Measurements from ENCODE around the gene KMT2E. TPM values are rescaled to one million over a fixed set of nuclear protein-coding genes. Genes with fewer than 3 reads are reported as not detected.
A peak's percentile ranks its signal among the peaks of the same experiment; 100 is the strongest.
"Not testable (repeated sequence)": the region's sequence is repeated elsewhere in the genome, so short reads cannot be mapped to it uniquely, and the experiment has no call there.

The KMT2E gene
- total and polyA plus RNA-seq, 2 experiments from 2014 or later, result 78.4 to 131 TPM

DNA sequence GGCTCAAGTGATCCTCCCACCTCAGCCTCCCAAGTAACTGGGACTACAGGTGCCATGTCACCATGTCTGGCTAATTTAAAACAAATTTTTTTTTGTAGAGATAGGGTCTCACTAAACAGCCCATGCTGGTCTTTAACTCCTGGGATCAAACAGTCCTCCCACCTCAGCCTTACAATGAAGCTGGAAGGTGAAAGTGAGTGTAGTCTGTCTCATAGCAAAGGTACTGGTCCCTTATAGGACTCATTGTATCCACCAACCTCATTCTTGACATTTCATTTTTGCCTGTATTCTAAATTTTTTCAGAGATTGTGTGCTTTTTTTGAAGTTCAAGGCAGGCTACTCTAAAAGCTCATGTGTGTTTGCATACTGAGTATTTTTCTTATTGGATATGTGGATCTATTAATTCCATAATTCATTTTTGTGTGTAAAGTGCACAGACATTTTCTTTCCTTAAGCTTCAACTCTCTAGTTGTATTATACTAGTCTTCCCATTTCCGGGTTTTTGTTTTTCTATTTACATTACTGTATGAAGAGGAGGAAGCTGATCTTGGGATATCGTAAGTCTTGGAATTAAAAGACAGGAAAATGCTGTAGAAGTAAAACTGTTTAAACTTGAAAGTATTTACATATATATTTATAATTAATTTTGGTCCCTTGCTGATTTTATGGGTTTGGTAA lies 13.3 kb downstream of the KMT2E start:
- no peak for DNase-seq (ENCODE audit: low read depth in 1 of 2, low spot score in 1 of 2)
- Histone ChIP-seq H3K9me3 (ENCODE audit: low read depth) (no peaks in the 10 kb centered on the region), H3K4me3 (no peak overlapping the region), H3K4me1 (ENCODE audit: low read depth) (peaks cover 26% of the 10 kb centered on the region), H3K36me3 (no peaks in the 10 kb centered on the region), H3K27me3 (no peaks in the 10 kb centered on the region), H3K27ac (no peak overlapping the region)
- TF ChIP-seq, protein P1, sequence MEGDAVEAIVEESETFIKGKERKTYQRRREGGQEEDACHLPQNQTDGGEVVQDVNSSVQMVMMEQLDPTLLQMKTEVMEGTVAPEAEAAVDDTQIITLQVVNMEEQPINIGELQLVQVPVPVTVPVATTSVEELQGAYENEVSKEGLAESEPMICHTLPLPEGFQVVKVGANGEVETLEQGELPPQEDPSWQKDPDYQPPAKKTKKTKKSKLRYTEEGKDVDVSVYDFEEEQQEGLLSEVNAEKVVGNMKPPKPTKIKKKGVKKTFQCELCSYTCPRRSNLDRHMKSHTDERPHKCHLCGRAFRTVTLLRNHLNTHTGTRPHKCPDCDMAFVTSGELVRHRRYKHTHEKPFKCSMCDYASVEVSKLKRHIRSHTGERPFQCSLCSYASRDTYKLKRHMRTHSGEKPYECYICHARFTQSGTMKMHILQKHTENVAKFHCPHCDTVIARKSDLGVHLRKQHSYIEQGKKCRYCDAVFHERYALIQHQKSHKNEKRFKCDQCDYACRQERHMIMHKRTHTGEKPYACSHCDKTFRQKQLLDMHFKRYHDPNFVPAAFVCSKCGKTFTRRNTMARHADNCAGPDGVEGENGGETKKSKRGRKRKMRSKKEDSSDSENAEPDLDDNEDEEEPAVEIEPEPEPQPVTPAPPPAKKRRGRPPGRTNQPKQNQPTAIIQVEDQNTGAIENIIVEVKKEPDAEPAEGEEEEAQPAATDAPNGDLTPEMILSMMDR (IDR thresholded peaks at IDR 0.05; ENCODE audit: low read depth, low read length), result no peak

DNA sequence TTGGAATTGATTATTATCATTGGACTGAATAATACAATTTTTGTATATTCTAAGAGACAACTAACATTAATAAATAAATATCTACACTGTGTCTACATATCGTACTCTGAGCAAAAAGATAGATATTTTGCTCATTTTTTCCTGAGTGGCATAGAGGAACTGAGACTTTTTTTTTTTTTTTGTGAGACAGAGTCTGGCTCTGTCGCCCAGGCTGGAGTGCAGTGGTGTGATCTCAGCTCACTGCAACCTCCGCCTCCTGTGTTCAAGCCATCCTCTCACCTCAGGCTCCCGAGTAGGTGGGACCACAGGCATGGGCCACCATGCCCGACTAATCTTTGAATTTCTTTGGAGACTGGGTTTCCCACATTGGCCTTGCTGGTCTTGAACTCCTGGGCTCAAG lies 14.0 kb downstream of the KMT2E start:
- H3K4me1 ChIP-seq (ENCODE audit: low read depth), result peaks cover 26% of the 10 kb centered on the region
- TF ChIP-seq, protein P1 (IDR thresholded peaks at IDR 0.05; ENCODE audit: low read depth, low read length), result no peak

DNA sequence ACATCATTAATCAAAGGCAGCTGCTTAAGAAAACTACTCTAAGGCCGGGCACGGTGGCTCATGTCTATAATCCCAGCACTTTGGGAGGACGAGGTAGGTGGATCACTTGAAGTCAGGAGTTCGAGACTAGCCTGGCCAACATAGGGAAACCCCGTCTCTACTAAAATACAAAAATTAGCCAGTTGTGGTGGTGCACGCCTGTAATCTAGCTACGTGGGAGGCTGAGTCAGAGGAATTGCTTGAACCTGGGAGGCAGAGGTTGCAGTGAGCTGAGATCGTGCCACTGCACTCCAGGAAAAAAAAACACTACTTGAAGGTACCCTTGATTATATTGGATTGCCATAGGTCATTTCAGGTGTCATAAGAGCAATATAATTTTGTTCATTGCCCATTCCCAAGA lies 14.9 kb downstream of the KMT2E start:
- not testable (repeated sequence) for H3K4me3 ChIP-seq; H3K36me3 ChIP-seq; H3K9me3 ChIP-seq (ENCODE audit: low read depth); DNase-seq (ENCODE audit: low read depth in 1 of 2, low spot score in 1 of 2); H3K27me3 ChIP-seq; H3K27ac ChIP-seq
- H3K4me1 ChIP-seq (ENCODE audit: low read depth), result peaks cover 26% of the 10 kb centered on the region

More for the DNA sequence above, 14.0 kb downstream of the KMT2E start:
- no peaks in the 10 kb centered on the region for H3K9me3 ChIP-seq (ENCODE audit: low read depth)
- no peak overlapping the region for H3K27ac ChIP-seq
- H3K27me3 ChIP-seq, result no peaks in the 10 kb centered on the region
- no peak overlapping the region for H3K4me3 ChIP-seq
- DNase-seq (ENCODE audit: low read depth in 1 of 2, low spot score in 1 of 2), result no peak
- H3K36me3 ChIP-seq, result no peaks in the 10 kb centered on the region

DNA sequence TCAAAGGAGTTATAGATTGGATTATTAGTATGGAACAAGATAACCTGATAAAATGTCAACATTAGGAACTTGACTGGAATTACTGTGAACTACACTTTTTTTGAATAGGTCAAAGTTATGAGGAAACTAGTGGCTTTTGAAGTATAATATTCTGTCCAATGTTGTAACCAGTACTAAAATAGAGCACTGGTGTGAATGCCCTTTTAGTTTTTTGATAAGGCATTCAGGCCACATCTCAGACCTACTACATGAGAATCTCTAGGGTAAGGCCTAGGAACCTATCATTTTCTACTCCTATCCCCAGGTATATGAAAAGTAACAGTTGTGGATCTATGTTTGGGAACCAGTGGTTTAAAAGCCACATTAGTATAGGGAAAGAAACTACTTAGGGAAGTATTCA lies 16.4 kb downstream of the KMT2E start:
- H3K27ac ChIP-seq, result peak overlapping the region; percentile 1

DNA sequence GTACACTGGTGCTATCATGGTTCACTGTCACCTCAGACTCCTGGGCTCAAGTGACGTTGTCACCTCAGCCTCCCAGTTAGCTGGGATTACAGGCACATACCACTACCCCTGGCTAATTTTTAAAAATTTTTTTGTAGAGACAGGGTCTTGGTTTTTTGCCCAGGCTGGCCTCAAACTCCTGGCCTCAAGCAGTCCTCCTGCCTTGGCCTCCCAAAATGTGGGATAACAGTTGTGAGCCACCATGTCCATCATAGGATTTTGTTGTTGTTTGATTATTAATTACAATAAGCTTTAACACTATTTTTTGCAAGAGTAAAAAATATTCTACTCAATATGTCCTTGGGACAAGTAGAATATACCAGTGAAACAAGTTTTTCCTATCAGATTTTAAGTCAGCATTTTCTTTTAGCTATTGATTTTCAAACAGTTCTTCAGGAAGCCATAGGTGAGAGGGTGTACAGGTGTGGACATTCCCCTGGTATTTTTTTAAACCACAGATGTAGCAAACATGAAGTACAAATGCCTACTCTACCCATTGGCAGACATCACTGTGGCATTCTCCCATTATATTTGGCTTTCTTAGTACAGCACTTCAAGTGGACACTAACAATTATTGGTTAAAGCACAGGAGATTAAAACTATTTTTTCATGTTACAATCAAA lies 18.7 kb downstream of the KMT2E start:
- peaks cover 10% of the 10 kb centered on the region for H3K4me1 ChIP-seq (ENCODE audit: low read depth)
- no peaks in the 10 kb centered on the region for H3K27me3 ChIP-seq
- H3K9me3 ChIP-seq (ENCODE audit: low read depth), result no peaks in the 10 kb centered on the region
- H3K27ac ChIP-seq, result no peak overlapping the region
- no peak overlapping the region for H3K4me3 ChIP-seq
- TF ChIP-seq, protein P1 (IDR thresholded peaks at IDR 0.05; ENCODE audit: low read depth, low read length), result no peak
- H3K36me3 ChIP-seq, result no peaks in the 10 kb centered on the region
- no peak for DNase-seq (ENCODE audit: low read depth in 1 of 2, low spot score in 1 of 2)

More for the DNA sequence above, 16.4 kb downstream of the KMT2E start:
- no peak for DNase-seq (ENCODE audit: low read depth in 1 of 2, low spot score in 1 of 2)
- Histone ChIP-seq H3K27me3 (no peaks in the 10 kb centered on the region), H3K4me3 (no peak overlapping the region), H3K36me3 (no peaks in the 10 kb centered on the region), H3K4me1 (ENCODE audit: low read depth) (peaks cover 15% of the 10 kb centered on the region), H3K9me3 (ENCODE audit: low read depth) (no peaks in the 10 kb centered on the region)
- TF ChIP-seq, protein P1 (IDR thresholded peaks at IDR 0.05; ENCODE audit: low read depth, low read length), result no peak

DNA sequence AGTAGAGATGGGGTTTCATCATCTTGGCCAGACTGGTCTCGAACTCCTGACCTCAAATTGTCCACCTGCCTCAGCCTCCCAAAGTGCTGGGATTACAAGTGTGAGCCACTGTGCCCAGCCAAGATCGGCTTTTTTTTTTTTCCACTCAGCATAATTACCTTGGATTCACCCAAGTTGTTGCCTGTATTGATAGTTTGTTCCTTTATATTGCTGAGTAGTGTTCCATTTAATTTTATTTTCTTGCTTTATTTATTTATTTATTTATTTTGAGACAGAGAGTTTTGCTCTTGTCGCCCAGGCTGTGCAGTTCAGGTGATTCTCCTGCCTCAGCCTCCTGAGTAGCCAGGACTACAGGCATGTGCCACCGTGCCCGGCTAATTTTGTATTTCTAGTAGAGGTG lies 21.3 kb downstream of the KMT2E start:
- H3K36me3 ChIP-seq, result no peaks in the 10 kb centered on the region
- TF ChIP-seq, protein P1 (IDR thresholded peaks at IDR 0.05; ENCODE audit: low read depth, low read length), result no peak
- H3K27me3 ChIP-seq, result no peaks in the 10 kb centered on the region
- no peak for DNase-seq (ENCODE audit: low read depth in 1 of 2, low spot score in 1 of 2)
- H3K27ac ChIP-seq, result no peak overlapping the region
- H3K4me1 ChIP-seq (ENCODE audit: low read depth), result peaks cover 25% of the 10 kb centered on the region
- H3K4me3 ChIP-seq, result no peak overlapping the region
- no peaks in the 10 kb centered on the region for H3K9me3 ChIP-seq (ENCODE audit: low read depth)
